HG03159 (cell line): ENCODE results near the gene MTM1.

Source experiments
- ATAC-seq: cut with Tn5 transposase; IDR thresholded peaks from one replicate; pipeline ENCODE4 v1.9.1; 2021; ENCODE audit warnings: mild to moderate bottlenecking, moderate library complexity; ENCODE audit not compliant: unreplicated experiment

Gene MTM1

GRCh38 chrX:150602296-150602695, 33.9 kb downstream of the MTM1 start:
- no peak for ATAC-seq

DNA sequence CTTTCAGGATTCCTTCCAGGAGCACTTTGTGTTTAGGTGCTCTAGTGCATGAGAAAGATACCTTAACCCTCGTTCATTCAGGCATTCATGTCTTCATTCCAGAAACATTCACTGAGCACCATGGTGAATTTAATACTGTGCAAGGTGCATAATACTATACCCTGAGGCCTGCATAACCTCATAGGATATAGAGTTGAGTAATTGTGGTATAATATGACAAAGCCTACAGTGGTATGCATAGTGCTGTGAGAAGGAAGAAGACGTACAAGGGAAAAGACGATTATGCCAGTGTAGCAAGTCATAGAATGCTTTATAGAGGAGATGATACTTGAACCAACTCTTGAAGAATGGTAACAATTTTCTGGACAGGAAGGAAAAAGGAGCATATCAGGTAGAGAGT, 34.3 kb downstream of the MTM1 start:
- no peak for ATAC-seq

DNA sequence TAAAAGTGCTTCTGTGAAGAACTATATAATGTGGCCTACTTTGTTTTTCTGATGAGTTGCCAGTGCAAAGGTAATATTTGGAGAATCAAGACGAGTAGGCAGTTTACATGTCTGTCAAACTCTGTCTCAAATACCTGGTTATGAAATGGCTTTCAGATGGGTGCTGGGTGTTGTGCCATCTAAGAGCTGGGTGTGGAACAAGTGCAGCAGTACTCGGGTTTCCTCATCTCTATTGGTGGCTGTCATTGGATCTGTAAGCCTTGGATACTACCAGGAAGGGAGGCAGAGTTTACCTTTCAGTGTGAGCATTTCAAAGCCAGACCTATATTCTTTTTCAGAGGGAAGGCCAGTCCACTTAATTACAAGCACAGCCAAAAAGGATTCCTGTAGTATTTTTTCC, 37.2 kb downstream of the MTM1 start:
- ATAC-seq: no peak

DNA sequence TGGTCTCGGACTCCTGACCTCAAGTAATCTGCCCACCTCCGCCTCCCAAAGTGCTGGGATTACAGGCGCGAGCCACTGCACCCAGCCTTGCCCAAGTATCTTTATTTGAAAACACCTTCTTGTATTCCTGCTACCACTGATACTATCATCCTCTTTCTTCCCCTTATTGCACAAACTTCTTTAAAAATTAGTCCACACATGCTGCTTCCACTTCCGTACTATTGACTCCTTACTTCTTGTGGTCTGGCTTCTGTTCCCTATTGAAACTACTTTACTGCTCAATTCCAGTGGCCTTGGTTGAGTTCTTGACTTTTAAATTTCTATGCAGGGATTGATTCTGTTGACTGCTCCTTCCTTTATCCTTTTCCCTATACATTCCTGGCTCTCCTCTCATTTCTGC, 38.8 kb downstream of the MTM1 start:
- no peak for ATAC-seq

DNA sequence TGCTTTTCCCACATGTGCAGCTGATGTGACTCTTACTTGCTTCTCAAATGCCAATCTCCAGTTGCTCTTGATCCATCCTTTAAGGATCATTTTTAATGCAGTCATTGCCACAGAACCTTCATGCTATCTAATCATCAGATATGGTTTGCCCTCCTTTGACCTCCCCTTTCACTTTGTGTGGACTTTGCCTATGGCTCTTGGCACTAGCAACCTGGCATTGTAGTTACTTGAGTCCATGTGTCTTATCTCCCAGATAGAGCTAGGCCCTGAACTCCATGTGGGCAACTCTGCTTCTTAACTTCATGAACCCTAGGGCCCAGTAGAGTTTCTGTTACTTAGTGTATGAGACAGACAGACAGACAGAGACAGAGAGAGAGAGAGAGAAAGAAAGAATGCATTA, 41.6 kb downstream of the MTM1 start:
- no peak for ATAC-seq

DNA sequence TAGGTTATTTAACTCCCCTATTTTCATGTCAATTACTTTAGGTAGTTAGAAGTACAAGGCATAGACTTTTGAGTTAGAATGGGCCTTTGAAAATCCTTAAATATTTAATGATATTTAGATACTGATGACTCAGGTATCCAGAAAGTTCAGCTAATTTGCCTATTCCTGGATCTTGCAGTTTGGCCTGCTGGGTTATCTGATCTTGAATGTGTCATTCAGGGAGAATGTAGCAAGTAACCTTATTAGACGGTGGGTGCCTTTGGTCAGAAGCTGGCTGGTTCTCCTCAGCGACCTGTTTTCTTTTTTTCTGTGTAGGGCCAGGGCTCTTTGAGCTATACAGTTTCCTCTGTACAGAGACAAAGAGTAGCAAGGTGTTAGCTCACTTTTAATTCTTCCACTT, 42.0 kb downstream of the MTM1 start:
- ATAC-seq: no peak

- no peak for ATAC-seq
Observed at GRCh38 chrX:150615356-150615755, 46.9 kb downstream of the MTM1 start.

DNA sequence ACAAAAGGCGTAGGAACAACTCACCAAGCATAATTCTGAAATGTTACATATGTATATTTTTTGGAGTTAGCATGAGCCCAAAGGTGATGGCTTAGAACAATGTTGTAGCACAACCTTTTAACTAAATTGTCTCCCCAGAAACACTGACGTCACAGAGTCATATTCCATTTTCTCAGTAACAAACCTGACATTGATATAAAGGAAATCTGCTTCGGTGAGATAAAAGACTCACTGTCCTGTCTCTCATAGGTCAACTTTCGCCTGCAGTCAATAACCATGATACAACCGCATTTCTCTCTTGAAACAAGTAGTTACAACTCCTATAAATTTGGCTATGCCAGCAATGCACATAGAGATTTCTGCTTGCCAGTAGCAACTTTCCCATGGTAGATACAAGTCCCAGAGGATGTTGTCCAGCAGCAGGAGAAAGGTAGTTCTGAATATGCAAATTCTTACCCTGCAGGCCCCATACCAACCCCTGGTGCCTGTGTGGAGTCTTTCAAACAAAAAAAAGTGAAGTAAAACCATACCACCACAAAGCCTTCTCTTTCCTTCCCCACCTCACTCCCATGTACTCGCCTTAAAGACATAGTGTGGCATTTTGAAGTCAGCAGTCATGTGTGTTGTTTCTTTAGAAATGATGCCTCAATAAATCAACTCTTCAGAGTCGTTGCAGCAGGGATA, 47.9 kb downstream of the MTM1 start:
- no peak for ATAC-seq

DNA sequence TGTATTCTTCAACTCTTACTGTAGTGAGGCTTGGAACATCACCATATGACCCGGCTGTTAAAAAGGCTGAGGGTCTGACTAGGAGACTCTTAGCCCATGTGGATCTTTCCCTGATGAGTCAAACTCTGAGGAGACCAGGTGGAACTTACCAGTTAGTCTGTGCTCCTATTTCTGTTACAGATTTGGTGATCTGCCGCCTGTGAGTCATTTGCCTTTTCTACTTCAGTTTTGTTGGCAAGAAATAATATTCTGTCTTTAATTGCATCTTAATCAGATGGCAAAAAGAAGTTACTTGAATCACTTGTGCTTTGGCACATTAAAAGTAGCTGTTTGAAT, 48.4 kb downstream of the MTM1 start:
- ATAC-seq: no peak

DNA sequence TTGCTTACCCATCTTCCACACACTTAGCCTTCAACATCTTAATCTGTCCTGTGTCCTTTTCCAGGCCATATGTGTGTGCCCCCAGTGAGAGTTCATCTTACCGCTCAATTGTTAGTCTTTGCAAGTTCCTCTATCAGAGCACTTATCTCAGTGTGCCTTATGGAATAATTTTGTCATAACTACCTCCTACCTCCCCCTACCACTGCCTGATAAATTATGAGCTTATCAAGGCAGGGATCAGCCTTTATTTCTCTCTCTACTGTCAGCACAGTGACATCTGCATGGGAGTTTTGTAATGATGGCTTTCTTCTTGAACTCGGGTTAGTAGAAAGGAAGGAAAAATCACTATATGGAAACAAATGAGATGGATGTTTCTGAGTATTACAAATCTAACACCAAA, 53.2 kb downstream of the MTM1 start:
- ATAC-seq: no peak

DNA sequence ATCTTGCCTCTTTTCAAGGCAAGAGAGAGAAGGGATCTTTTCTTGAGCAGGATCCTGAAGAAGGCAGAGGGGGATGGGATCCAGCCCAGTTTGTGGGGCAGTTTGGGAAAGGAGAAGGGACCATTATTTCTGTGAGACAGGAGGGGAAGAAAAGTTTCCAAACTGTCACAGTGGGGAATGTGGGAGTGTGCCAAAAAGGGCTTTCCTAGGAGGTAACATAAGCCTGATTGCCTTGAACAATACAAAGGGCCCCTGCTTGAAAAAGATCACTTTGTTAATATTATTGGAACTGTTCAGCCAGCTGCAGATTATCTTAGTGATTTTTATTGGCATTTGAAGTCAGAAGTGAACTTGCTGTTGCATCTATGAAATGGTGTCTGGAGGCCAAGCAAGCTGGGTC, 55.2 kb downstream of the MTM1 start:
- ATAC-seq: no peak

GRCh38 chrX:150625097-150625496, 56.7 kb downstream of the MTM1 start:
- no peak for ATAC-seq

GRCh38 chrX:150625875-150626274, 57.5 kb downstream of the MTM1 start:
- no peak for ATAC-seq

DNA sequence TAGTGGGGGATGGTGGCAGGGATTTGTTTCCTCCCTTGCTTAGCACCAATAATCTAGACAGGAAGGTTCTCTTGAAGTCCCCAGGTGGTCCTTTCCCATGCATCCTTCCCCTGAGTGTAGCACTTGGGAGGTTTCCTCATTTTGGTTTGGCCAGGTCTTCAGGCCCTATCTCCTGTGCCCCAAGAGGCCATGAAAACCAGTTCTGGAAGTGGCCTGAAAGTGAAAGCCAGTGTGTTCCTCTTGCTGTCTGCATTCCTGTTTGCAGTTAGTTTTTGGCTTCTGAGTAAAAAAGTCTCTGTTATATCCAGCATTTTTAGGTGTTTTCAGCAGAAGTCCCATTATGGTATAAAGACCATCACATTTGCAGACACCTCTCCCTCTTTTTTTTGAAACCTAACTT, 59.5 kb downstream of the MTM1 start:
- ATAC-seq: peak; percentile 73

- ATAC-seq: peak; percentile 96
Observed at GRCh38 chrX:150635952-150636351, 67.5 kb downstream of the MTM1 start.

DNA sequence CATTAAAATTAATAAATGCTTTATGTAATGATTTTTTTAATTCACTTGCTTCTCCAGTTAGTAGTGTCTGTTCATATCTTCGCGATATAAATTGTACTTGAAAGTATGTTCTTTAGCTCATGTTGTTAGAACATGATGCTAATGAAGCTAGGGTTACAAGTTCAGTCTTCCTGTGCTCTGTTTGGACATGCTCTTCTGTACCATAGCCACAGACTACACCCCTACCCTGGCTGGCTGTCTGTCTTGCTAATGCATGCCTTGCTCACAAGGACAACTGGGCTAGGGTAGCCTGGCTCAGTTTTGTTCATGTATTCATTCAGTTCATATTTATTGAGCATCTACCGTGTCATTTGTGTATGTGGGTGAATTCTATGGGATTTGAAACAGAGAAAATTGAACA, 74.0 kb downstream of the MTM1 start:
- no peak for ATAC-seq

- no peak for ATAC-seq
Observed at GRCh38 chrX:150643271-150643670, 74.8 kb downstream of the MTM1 start.

GRCh38 chrX:150643958-150644357, 75.5 kb downstream of the MTM1 start:
- no peak for ATAC-seq

DNA sequence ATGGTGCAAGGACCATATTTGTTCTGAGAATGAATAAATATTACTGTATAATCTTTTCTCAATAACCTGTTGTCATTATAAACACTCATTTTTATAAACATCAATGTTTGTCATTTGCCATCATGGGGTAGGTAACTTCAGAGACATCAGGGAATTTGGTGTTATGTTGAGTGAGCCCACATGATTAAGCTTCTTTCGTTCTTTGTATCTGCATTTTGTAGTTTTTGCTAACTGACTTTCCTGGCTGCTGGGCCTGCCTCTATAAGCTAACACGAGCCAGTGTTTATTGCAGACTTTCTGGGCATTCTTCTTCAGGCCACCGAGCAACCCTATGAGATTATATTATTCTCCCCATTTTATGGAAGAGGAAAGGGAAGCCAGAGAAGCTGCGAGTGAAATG, 76.0 kb downstream of the MTM1 start:
- ATAC-seq: no peak

GRCh38 chrX:150647331-150647730, 78.9 kb downstream of the MTM1 start:
- ATAC-seq: no peak

DNA sequence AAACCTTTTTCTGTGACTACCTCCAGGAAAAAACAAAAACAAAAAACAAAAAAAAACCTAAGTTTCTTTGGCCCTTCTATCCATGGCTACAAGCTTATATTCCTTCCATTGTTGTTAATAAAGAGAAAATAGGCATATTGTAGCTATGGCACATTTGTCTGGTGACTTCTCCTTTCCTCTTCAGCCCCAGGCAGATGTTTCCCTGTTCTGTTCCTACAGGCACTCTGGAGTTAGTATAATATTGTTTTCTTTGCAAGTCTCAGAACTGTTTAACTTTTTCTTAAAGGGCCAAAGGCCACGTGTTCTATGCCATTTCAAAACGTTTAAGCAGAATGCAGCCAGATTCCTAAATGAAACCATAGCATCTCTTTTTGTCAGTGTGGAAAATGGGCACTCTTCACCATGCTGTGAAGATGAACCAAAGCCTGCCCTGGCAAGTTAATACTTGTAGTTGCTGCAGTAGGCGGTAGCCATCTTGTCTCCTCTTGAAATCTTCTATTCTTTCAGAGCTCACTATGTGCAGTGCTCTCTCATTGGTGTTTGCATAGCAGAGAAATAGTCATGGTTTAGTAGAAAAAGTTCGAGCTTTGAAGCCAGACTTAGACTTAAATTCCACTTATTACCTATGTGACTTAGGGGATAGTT, 80.0 kb downstream of the MTM1 start:
- ATAC-seq: no peak

DNA sequence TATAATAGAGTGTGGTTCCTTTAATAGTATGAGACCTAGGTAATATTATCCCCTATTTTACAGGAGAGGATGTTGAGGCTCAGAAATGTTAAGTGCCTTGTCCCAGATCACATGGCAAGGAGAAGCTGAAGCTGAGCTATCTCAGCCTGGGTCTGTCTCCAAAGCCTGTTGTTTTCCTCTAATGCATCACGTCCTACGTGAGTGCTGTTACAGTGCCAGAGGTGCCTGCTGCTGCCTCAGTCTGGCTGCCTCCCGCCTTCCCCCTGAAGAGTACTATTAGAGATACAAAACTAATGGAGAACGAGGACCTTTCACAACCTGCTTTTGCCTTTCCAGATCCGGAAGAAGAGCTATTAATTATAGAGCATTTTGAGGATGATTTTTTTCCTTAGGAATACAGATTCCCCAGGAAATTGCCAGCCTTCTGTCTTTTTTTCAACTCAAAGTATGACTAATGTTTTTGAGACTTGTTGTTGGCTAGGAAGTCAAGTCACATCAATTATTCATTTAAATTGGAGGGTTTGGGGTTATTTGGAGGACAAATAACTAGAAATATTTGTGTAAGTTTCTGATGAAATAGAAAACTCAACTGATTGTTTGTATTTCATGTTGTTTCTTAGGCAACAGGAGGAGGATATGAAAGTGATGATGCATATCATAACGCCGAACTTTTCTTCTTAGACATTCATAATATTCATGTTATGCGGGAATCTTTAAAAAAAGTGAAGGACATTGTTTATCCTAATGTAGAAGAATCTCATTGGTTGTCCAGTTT, 80.9 kb downstream of the MTM1 start:
- no peak for ATAC-seq
